ENCODE measurements around the gene JAG1. TPM values are rescaled to one million over a fixed set of nuclear protein-coding genes. Genes with fewer than 3 reads are reported as not detected.
A peak's percentile ranks its signal among the peaks of the same experiment; 100 is the strongest.

Gene JAG1
- total RNA-seq, 2 donors from 2014 or later, result 41.2 to 55.7 TPM

DNA sequence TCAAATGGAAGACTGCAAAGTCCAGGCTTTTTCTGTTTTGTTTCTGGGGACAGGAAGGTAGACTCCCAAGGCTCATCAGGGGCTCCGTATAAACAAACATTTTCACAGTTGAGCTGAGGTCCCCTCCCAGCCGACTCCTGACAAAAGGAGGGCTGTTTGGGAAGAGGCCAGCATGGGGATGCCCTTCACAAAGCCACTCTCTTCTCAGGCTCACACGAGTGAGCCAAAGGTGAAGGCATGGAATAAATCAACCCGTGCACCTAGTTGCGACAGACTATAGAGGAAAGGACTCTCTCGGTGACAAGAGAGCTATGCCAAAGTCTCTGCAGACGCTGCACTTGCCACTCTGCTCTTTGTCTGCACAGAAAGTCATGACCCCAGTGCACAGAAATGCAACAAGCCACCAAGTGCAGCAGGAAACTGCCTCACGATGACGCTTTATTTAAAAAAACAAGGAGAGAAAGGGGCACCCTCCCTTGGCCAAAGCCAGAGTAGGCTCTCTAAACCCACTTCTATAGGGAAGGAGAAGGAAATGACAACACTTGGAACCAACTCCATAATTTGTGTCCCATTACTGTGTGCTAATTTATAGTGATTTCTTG lies 21.0 kb downstream of the JAG1 start:
- Histone ChIP-seq H3K9me3 (no peaks in the 10 kb centered on the region), H3K27me3 (no peaks in the 10 kb centered on the region), H3K4me3 (no peak overlapping the region), H3K4me1 (peaks cover 60% of the 10 kb centered on the region), H3K36me3 (replicated peaks in 1 of 2; ENCODE audit: insufficient read depth in 1 of 2, low read depth in 2 of 2) (peaks cover 5 to 38% of the 10 kb centered on the region in 2 donors), H3K27ac (peak overlapping the region in 3 of 4 donors; percentile 62 to 79 (median 73))
- WGBS, 2 donors, result 48 to 53% methylated on average over 6 to 9 of the region's 9 CpGs
- TF ChIP-seq, protein P1, sequence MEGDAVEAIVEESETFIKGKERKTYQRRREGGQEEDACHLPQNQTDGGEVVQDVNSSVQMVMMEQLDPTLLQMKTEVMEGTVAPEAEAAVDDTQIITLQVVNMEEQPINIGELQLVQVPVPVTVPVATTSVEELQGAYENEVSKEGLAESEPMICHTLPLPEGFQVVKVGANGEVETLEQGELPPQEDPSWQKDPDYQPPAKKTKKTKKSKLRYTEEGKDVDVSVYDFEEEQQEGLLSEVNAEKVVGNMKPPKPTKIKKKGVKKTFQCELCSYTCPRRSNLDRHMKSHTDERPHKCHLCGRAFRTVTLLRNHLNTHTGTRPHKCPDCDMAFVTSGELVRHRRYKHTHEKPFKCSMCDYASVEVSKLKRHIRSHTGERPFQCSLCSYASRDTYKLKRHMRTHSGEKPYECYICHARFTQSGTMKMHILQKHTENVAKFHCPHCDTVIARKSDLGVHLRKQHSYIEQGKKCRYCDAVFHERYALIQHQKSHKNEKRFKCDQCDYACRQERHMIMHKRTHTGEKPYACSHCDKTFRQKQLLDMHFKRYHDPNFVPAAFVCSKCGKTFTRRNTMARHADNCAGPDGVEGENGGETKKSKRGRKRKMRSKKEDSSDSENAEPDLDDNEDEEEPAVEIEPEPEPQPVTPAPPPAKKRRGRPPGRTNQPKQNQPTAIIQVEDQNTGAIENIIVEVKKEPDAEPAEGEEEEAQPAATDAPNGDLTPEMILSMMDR (IDR thresholded peaks at IDR 0.05), result no peak
- no peak for TF ChIP-seq POLR2A (IDR thresholded peaks at IDR 0.05)
- intact Hi-C loops (cut with DNase I), result no loop called here
- DNase-seq (peak in 1 of 4 donors; percentile 16), ATAC-seq (no peak)

DNA sequence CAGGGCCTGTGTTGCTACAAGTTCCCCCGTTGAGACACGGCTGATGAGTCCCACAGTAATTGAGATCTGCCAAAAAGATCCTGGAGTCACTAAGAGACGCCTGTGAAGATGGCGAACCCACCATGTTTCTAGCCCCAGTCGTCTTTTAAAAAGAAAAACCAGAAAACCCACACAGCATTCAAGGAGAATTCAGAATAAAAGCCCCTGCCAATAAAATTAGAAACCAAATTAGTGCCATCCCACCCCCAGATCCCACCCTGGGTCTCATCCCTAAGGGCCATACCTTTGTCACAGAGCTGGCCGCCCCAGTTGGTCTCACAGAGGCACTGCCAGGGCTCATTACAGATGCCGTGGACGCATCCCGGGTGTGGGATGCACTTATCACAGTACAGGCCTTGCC lies 21.6 kb downstream of the JAG1 start:
- ATAC-seq (no peak), DNase-seq (no peak)
- no peak for TF ChIP-seq POLR2A (IDR thresholded peaks at IDR 0.05)
- TF ChIP-seq, protein P1 (IDR thresholded peaks at IDR 0.05), result no peak
- H3K36me3 ChIP-seq (replicated peaks in 1 of 2; ENCODE audit: insufficient read depth in 1 of 2, low read depth in 2 of 2), result peaks cover 5 to 43% of the 10 kb centered on the region in 2 donors
- peak overlapping the region in 3 of 4 donors; percentile 62 to 79 (median 73) for H3K27ac ChIP-seq
- H3K9me3 ChIP-seq, result no peaks in the 10 kb centered on the region
- H3K4me3 ChIP-seq, result no peak overlapping the region
- H3K4me1 ChIP-seq, result peaks cover 54% of the 10 kb centered on the region
- 81 to 84% methylated on average over 8 to 9 of the region's 9 CpGs for WGBS, 2 donors
- no peaks in the 10 kb centered on the region for H3K27me3 ChIP-seq
- intact Hi-C loops (cut with DNase I), result no loop called here

DNA sequence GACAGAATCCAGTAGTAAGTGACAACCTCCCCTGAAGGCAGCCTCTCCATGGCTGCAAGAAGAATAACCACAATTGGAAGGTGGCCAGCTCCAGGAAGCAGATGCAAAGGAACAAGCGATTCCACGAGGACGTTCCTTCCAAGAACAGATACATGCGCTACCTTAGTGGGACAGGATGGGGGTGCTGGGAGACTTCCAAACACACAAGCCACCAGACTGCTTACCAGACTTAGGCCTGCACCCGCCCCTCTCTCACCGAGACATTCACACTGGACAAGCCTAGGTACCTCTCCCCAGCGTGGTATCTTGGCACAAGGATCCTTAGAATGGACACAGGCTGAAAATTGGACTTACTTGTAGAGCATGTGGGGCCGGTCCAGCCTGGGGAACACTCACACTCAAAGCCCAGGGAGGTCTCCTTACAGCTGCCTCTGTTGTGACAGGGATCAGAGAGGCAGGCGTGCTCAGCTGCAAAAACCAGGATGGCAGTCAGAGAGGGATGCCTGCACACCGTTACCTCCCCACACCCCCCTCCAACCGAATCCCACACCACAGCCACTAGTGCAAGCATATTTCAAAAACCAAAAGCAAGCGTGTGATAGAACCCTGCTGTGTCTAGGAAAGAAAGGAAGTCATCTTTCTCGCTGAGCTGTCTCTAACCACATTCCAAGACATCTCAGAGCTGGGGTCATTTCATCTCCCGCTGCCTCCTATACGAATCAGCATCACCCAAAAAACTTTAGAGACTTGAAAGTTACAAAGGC lies 22.4 kb downstream of the JAG1 start:
- peak in 1 of 4 donors; percentile 40 for DNase-seq
- H3K4me3 ChIP-seq, result no peak overlapping the region

DNA sequence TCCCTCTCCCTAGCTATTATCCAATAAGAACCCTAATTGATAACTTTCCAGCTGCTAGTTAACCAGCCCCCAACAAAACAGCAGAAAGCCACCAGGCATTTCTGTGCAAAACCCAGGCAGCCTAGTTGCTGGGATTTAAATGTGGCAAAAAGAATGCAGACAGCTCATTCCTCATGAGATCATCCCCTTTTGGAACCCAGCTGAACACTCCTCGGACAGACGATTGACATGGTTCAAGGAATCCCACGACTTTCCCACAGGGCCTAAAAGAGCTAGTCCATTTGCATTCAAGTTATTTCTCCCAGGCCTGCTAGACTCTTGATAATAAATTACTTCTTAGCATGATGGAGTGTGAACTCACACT lies 24.0 kb downstream of the JAG1 start:
- Histone ChIP-seq H3K4me3 (no peak overlapping the region), H3K27me3 (no peaks in the 10 kb centered on the region), H3K9me3 (no peaks in the 10 kb centered on the region), H3K36me3 (replicated peaks in 1 of 2; ENCODE audit: insufficient read depth in 1 of 2, low read depth in 2 of 2) (peaks cover 12 to 54% of the 10 kb centered on the region in 2 donors), H3K4me1 (peaks cover 30% of the 10 kb centered on the region), H3K27ac (no peak overlapping the region)
- TF ChIP-seq, protein P1 (IDR thresholded peaks at IDR 0.05), result no peak
- TF ChIP-seq POLR2A (IDR thresholded peaks at IDR 0.05), result no peak
- DNase-seq (no peak), ATAC-seq (no peak)
- WGBS, 2 donors, result 70 to 90% methylated on average over 3 of the region's 3 CpGs
- intact Hi-C loops (cut with DNase I), result no loop called here

More for the DNA sequence above, 22.4 kb downstream of the JAG1 start:
- Histone ChIP-seq H3K36me3 (replicated peaks in 1 of 2; ENCODE audit: insufficient read depth in 1 of 2, low read depth in 2 of 2) (peaks cover 5 to 48% of the 10 kb centered on the region in 2 donors), H3K9me3 (no peaks in the 10 kb centered on the region), H3K27me3 (no peaks in the 10 kb centered on the region), H3K4me1 (peaks cover 47% of the 10 kb centered on the region), H3K27ac (peak overlapping the region in 1 of 4 donors; percentile 11)
- intact Hi-C loops (cut with DNase I), result no loop called here
- WGBS, 2 donors, result 57 to 73% methylated on average over 11 to 15 of the region's 15 CpGs
- ATAC-seq, result no peak
- TF ChIP-seq POLR2A (IDR thresholded peaks at IDR 0.05), result no peak
- TF ChIP-seq, protein P1 (IDR thresholded peaks at IDR 0.05), result no peak
